Measurements from ENCODE around the gene FAM167B. TPM values are rescaled to one million over a fixed set of nuclear protein-coding genes. Genes with fewer than 3 reads are reported as not detected.

FAM167B gene
- total RNA-seq, result 0.66 and 1.5 TPM in 2 replicates
- long read RNA-seq, result 0 reads

- H3K4me1 Mint-ChIP-seq, result peaks cover 29% of the 10 kb centered on the region
- peak within 1 kb of the TSS; percentile 25 for H3K4me3 Mint-ChIP-seq
- no peaks in the 10 kb centered on the region for H3K36me3 Mint-ChIP-seq (ENCODE audit: low read depth)
- no peak for DNase-seq (ENCODE audit: low read depth, low spot score)
- H3K27me3 Mint-ChIP-seq (ENCODE audit: low read depth), result peaks cover 4% of the 10 kb centered on the region
- H3K9me3 Mint-ChIP-seq, result no peaks in the 10 kb centered on the region
- TF ChIP-seq CTCF (conservative IDR thresholded peaks at IDR 0.05), result no peak
- H3K27ac Mint-ChIP-seq (ENCODE audit: unreplicated experiment), result peak within 1 kb of the TSS; percentile 69
Measured at GRCh38 chr1:32246888-32247273, at the start of gene FAM167B. TSS of gene FAM167B (plus strand) at chr1:32247222. CDS start at chr1:32247422, 200 bp downstream.

GRCh38 chr1:32197837-32198236 lies 49.2 kb upstream of the FAM167B start:
- DNase-seq (ENCODE audit: low read depth, low spot score), result no peak
- Mint-ChIP-seq H3K27me3 (ENCODE audit: low read depth) (peaks cover 3% of the 10 kb centered on the region), H3K4me3 (peak overlapping the region; percentile 57), H3K36me3 (ENCODE audit: low read depth) (peaks cover 18% of the 10 kb centered on the region), H3K27ac (ENCODE audit: unreplicated experiment) (no peak overlapping the region), H3K4me1 (peaks cover 43% of the 10 kb centered on the region), H3K9me3 (no peaks in the 10 kb centered on the region)
- no peak for TF ChIP-seq CTCF (conservative IDR thresholded peaks at IDR 0.05)

GRCh38 chr1:32198237-32199042 lies 48.6 kb upstream of the FAM167B start:
- H3K27me3 Mint-ChIP-seq (ENCODE audit: low read depth), result peaks cover 3% of the 10 kb centered on the region
- H3K4me1 Mint-ChIP-seq, result peaks cover 43% of the 10 kb centered on the region
- DNase-seq (ENCODE audit: low read depth, low spot score), result no peak
- H3K9me3 Mint-ChIP-seq, result no peaks in the 10 kb centered on the region
- H3K27ac Mint-ChIP-seq (ENCODE audit: unreplicated experiment), result no peak overlapping the region
- TF ChIP-seq CTCF (conservative IDR thresholded peaks at IDR 0.05), result no peak
- H3K4me3 Mint-ChIP-seq, result peak overlapping the region; percentile 50
- peaks cover 13% of the 10 kb centered on the region for H3K36me3 Mint-ChIP-seq (ENCODE audit: low read depth)

- Mint-ChIP-seq H3K36me3 (ENCODE audit: low read depth) (peaks cover 8% of the 10 kb centered on the region), H3K4me1 (peaks cover 43% of the 10 kb centered on the region), H3K9me3 (no peaks in the 10 kb centered on the region), H3K4me3 (peak overlapping the region; percentile 50), H3K27me3 (ENCODE audit: low read depth) (peaks cover 3% of the 10 kb centered on the region), H3K27ac (ENCODE audit: unreplicated experiment) (peak overlapping the region; percentile 67)
- no peak for DNase-seq (ENCODE audit: low read depth, low spot score)
- TF ChIP-seq CTCF (conservative IDR thresholded peaks at IDR 0.05), result no peak
Measured at GRCh38 chr1:32199043-32199716, 47.8 kb upstream of the FAM167B start.

- H3K27me3 Mint-ChIP-seq (ENCODE audit: low read depth), result peaks cover 3% of the 10 kb centered on the region
- peaks cover 6% of the 10 kb centered on the region for H3K36me3 Mint-ChIP-seq (ENCODE audit: low read depth)
- H3K9me3 Mint-ChIP-seq, result no peaks in the 10 kb centered on the region
- no peak for TF ChIP-seq CTCF (conservative IDR thresholded peaks at IDR 0.05)
- peaks cover 45% of the 10 kb centered on the region for H3K4me1 Mint-ChIP-seq
- no peak for DNase-seq (ENCODE audit: low read depth, low spot score)
- H3K27ac Mint-ChIP-seq (ENCODE audit: unreplicated experiment), result no peak overlapping the region
- peak overlapping the region; percentile 92 for H3K4me3 Mint-ChIP-seq
Measured at GRCh38 chr1:32199717-32200072, 47.3 kb upstream of the FAM167B start.
